ENCODE measurements around the gene PDE6B.

- TF ChIP-seq CTCF (conservative IDR thresholded peaks at IDR 0.05; ENCODE audit: low read length) (peak; percentile 75), EZH2phosphoT487 (IDR thresholded peaks at IDR 0.05; ENCODE audit: borderline replicate concordance, low read depth, low read length) (no peak)
Measured at GRCh38 chr4:602559-602942, 22.8 kb upstream of the PDE6B start.
